HepG2 (cell line): ENCODE results near the gene KLHL35. TPM values are rescaled to one million over a fixed set of nuclear protein-coding genes. Genes with fewer than 3 reads are reported as not detected.

Source experiments
- GATAD2A ChIP-seq: IDR thresholded peaks from 2 replicates; pipeline ENCODE4 v1.6.1; 2016
- HNF4G ChIP-seq, 2 experiments: sonication (generic) in 1 of 2; formaldehyde crosslinking in 1 of 2; IDR thresholded peaks; 2 replicates each; pipeline versions ENCODE4 v1.4.0 to v1.6.1; 2011 to 2020; ENCODE audit warnings: borderline replicate concordance in 2 of 2, low read depth in 2 of 2, mild to moderate bottlenecking in 2 of 2, low read length in 1 of 2, missing genetic modification reagents in 1 of 2, moderate library complexity in 1 of 2
- IRX3 ChIP-seq: sonication (generic); formaldehyde crosslinking; IDR thresholded peaks from 2 replicates; pipeline ENCODE4 v1.8.1; 2023; ENCODE audit warnings: mild to moderate bottlenecking, low read depth, missing genetic modification reagents, borderline replicate concordance
- KLF12 ChIP-seq: sonication (generic); formaldehyde crosslinking; IDR thresholded peaks from 2 replicates; pipeline ENCODE4 v1.4.0; 2020; ENCODE audit warnings: missing genetic modification reagents, borderline replicate concordance
- MEIS2 ChIP-seq: sonication (generic); formaldehyde crosslinking; IDR thresholded peaks from 2 replicates; pipeline ENCODE4 v1.9.0; 2021; ENCODE audit warnings: mild to moderate bottlenecking, missing genetic modification reagents
- SMAD3 ChIP-seq: sonication (generic); formaldehyde crosslinking; IDR thresholded peaks from 2 replicates; pipeline ENCODE4 v1.4.0; 2020; ENCODE audit warnings: missing genetic modification reagents
- ZBTB40 ChIP-seq, 2 experiments: fragments of 450-650 bp in 1 of 2; sonication (generic) in 1 of 2; formaldehyde crosslinking in 1 of 2; IDR thresholded peaks; 2 replicates each; pipeline versions ENCODE4 v1.6.1 to v1.8.0; 2016 to 2022; ENCODE audit warnings: antibody characterized with exemption in 1 of 2, mild to moderate bottlenecking in 1 of 2, missing genetic modification reagents in 1 of 2
- ZFX ChIP-seq: sonication (generic); formaldehyde crosslinking; IDR thresholded peaks from 2 replicates; pipeline ENCODE4 v1.4.0; 2020; ENCODE audit warnings: mild to moderate bottlenecking, low read depth, missing genetic modification reagents, moderate library complexity
- ZNF12 ChIP-seq: sonication (generic); formaldehyde crosslinking; IDR thresholded peaks from 2 replicates; pipeline ENCODE4 v1.5.0; 2020; ENCODE audit warnings: missing genetic modification reagents
- ZNF292 ChIP-seq: sonication (generic); formaldehyde crosslinking; IDR thresholded peaks from 2 replicates; pipeline ENCODE4 v1.8.1; 2022; ENCODE audit warnings: mild to moderate bottlenecking, low read depth, missing genetic modification reagents, borderline replicate concordance
- ZNF337 ChIP-seq: sonication (generic); formaldehyde crosslinking; IDR thresholded peaks from 2 replicates; pipeline ENCODE4 v1.5.1; 2020; ENCODE audit warnings: missing genetic modification reagents, low read depth, mild to moderate bottlenecking, borderline replicate concordance
- ZNF343 ChIP-seq: sonication (generic); formaldehyde crosslinking; IDR thresholded peaks from 2 replicates; pipeline ENCODE4 v1.4.0; 2020; ENCODE audit warnings: mild to moderate bottlenecking, missing genetic modification reagents
- ZNF549 ChIP-seq: sonication (generic); formaldehyde crosslinking; IDR thresholded peaks from 2 replicates; pipeline ENCODE4 v1.5.0; 2020; ENCODE audit warnings: missing genetic modification reagents
- ZNF567 ChIP-seq: sonication (generic); formaldehyde crosslinking; IDR thresholded peaks from 2 replicates; pipeline ENCODE4 v1.8.1; 2023; ENCODE audit warnings: mild to moderate bottlenecking, missing genetic modification reagents, borderline replicate concordance
- polyA plus RNA-seq, 8 experiments: library from polyadenylated mRNA; depleted of rRNA in 3 of 8; stranded (reverse) in 7 of 8; unstranded in 1 of 8; fragments of >200 nt; fragmentation: Illumina TruSeq in 4 of 8; extraction: Trizol in 4 of 8; gene quantifications; 2 replicates each; pipeline versions ENCODE4 v1.2.1 to v1.2.3, GENCODE V29; 2011 to 2016; ENCODE audit warnings: low read depth in 4 of 8, missing spikeins in 1 of 8, mixed read lengths in 1 of 8; ENCODE audit not compliant: insufficient read depth in 1 of 8
- total RNA-seq, 5 experiments: library from RNA; depleted of rRNA; stranded (reverse); fragments of >200 nt; fragmentation: Illumina TruSeq; extraction: Trizol; gene quantifications; 2 replicates each; pipeline ENCODE4 v1.2.3, GENCODE V29; 2016; ENCODE audit warnings: low read depth in 1 of 5
- TF ChIP-seq, protein P1 (sequence below): IDR thresholded peaks from 2 replicates; pipeline ENCODE4 v1.6.1; 2012; ENCODE audit warnings: low read length, improper control_type of control experiment

The KLHL35 gene
- total and polyA plus RNA-seq, 2 of the 13 experiments (the other 11 are each of a cell fraction or from before 2014, with no cell fraction given), result not detected

GRCh38 chr11:75422248-75423231 is 10.5 kb downstream of the KLHL35 start (continued):
- TF ChIP-seq ZNF292 (CRISPR knock-in tag) (peak; percentile 88), ZNF343 (CRISPR knock-in tag) (no peak), ZNF567 (CRISPR knock-in tag) (no peak), ZBTB40 (IDR thresholded peaks at IDR 0.05) (no peak), ZBTB40 (CRISPR knock-in tag; IDR thresholded peaks at IDR 0.05) (no peak), ZNF12 (CRISPR knock-in tag) (no peak), MEIS2 (CRISPR knock-in tag) (no peak), ZNF549 (CRISPR knock-in tag) (no peak), GATAD2A (CRISPR knock-in tag) (peak; percentile 67), ZFX (0 out of 2 replicates have a peak, but pooled peaks have one; percentile 22), ZNF337 (CRISPR knock-in tag) (0 out of 2 replicates have a peak, but pooled peaks have one; percentile 36), KLF12 (CRISPR knock-in tag) (no peak), SMAD3 (peak; percentile 52; the same call in 1 of the 2 replicates), HNF4G (IDR thresholded peaks at IDR 0.05; ENCODE audit: borderline replicate concordance, low read depth, low read length) (peak; percentile 32; the same call in 1 of the 2 replicates), HNF4G (CRISPR knock-in tag; IDR thresholded peaks at IDR 0.05; ENCODE audit: borderline replicate concordance, low read depth) (0 out of 2 replicates have a peak, but pooled peaks have one; percentile 44), IRX3 (CRISPR knock-in tag) (no peak)
- TF ChIP-seq, protein P1, sequence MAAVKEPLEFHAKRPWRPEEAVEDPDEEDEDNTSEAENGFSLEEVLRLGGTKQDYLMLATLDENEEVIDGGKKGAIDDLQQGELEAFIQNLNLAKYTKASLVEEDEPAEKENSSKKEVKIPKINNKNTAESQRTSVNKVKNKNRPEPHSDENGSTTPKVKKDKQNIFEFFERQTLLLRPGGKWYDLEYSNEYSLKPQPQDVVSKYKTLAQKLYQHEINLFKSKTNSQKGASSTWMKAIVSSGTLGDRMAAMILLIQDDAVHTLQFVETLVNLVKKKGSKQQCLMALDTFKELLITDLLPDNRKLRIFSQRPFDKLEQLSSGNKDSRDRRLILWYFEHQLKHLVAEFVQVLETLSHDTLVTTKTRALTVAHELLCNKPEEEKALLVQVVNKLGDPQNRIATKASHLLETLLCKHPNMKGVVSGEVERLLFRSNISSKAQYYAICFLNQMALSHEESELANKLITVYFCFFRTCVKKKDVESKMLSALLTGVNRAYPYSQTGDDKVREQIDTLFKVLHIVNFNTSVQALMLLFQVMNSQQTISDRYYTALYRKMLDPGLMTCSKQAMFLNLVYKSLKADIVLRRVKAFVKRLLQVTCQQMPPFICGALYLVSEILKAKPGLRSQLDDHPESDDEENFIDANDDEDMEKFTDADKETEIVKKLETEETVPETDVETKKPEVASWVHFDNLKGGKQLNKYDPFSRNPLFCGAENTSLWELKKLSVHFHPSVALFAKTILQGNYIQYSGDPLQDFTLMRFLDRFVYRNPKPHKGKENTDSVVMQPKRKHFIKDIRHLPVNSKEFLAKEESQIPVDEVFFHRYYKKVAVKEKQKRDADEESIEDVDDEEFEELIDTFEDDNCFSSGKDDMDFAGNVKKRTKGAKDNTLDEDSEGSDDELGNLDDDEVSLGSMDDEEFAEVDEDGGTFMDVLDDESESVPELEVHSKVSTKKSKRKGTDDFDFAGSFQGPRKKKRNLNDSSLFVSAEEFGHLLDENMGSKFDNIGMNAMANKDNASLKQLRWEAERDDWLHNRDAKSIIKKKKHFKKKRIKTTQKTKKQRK, result no peak
